ENCODE results near the gene WDR7.

The WDR7 gene

DNA sequence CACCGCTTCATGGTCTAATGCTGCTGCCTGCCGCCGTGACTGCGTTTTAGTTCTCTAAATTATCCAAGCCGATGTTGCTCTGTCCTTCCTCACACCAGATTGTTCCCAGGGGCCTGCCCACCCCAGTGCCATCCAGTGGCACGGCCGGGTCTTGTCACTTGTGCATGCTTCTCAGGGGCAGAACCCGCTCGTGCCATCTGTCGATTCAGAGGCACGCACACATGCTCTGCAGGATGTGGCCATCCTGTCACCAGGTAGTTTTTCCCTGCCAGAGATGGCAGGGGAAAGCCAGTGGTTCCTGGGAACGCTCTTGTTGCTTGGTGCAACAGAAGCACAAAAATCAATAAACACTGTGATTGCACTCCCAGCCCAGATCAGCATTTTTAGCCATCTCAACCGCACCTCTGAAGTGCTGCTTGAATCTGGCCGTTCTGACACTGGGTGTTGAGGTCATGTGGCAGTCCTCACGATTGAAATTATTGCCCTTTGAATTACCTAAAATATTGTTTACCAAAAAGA lies 376.1 kb downstream of the WDR7 start:
- peaks cover 6 to 12% of the 10 kb centered on the region in 2 donors for H3K36me3 ChIP-seq (ENCODE audit: control insufficient read depth in 2 of 2, insufficient read depth in 2 of 2, low read length in 2 of 2)

DNA sequence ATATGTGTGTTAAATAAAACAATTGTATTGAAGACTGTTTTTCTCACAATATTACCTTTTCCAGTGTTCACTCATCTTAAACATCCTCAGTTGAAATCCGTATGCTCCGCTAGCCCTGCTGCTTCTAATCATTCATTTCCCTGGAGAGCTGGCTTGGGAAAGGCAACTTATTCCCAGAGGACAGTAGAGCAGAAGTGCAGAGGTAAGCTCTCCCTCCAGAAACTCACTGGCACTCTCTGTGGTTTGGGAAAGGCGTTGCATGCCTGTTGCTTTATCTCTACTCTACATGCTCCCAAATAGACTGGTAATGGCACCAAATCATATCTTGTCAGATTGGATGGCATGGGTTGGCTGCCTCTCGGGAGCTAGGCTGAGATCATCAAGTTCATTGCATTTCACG lies 378.6 kb downstream of the WDR7 start:
- H3K4me1 ChIP-seq (ENCODE audit: control insufficient read depth in 2 of 2, insufficient read depth in 2 of 2, low read length in 2 of 2) = no peaks in the 10 kb centered on the region
- no peaks in the 10 kb centered on the region for H3K27me3 ChIP-seq (ENCODE audit: control insufficient read depth in 2 of 2, insufficient read depth in 2 of 2, low read length in 2 of 2)
- H3K9ac ChIP-seq (ENCODE audit: low read depth in 1 of 2, low read length in 2 of 2) = no peak overlapping the region
- H3K27ac ChIP-seq (ENCODE audit: low read depth in 2 of 2, low read length in 2 of 2) = no peak overlapping the region
- H3K4me3 ChIP-seq (ENCODE audit: low read length in 2 of 2) = no peak overlapping the region
- peaks cover 8 to 12% of the 10 kb centered on the region in 2 donors for H3K36me3 ChIP-seq (ENCODE audit: control insufficient read depth in 2 of 2, insufficient read depth in 2 of 2, low read length in 2 of 2)
- no peaks in the 10 kb centered on the region for H3K9me3 ChIP-seq (ENCODE audit: control insufficient read depth in 2 of 2, low read length in 2 of 2)

More for the DNA sequence above, 376.1 kb downstream of the WDR7 start:
- Histone ChIP-seq H3K4me1 (ENCODE audit: control insufficient read depth in 2 of 2, insufficient read depth in 2 of 2, low read length in 2 of 2) (no peaks in the 10 kb centered on the region), H3K4me3 (ENCODE audit: low read length in 2 of 2) (no peak overlapping the region), H3K27ac (ENCODE audit: low read depth in 2 of 2, low read length in 2 of 2) (no peak overlapping the region), H3K9ac (ENCODE audit: low read depth in 1 of 2, low read length in 2 of 2) (no peak overlapping the region), H3K27me3 (ENCODE audit: control insufficient read depth in 2 of 2, insufficient read depth in 2 of 2, low read length in 2 of 2) (no peaks in the 10 kb centered on the region), H3K9me3 (ENCODE audit: control insufficient read depth in 2 of 2, low read length in 2 of 2) (no peaks in the 10 kb centered on the region)

GRCh38 chr18:57030417-57030816 lies 379.3 kb downstream of the WDR7 start:
- Histone ChIP-seq H3K9me3 (ENCODE audit: control insufficient read depth in 2 of 2, low read length in 2 of 2) (no peaks in the 10 kb centered on the region), H3K27ac (ENCODE audit: low read depth in 2 of 2, low read length in 2 of 2) (no peak overlapping the region), H3K4me3 (ENCODE audit: low read length in 2 of 2) (no peak overlapping the region), H3K36me3 (ENCODE audit: control insufficient read depth in 2 of 2, insufficient read depth in 2 of 2, low read length in 2 of 2) (peaks cover 8 to 12% of the 10 kb centered on the region in 2 donors), H3K27me3 (ENCODE audit: control insufficient read depth in 2 of 2, insufficient read depth in 2 of 2, low read length in 2 of 2) (no peaks in the 10 kb centered on the region), H3K9ac (ENCODE audit: low read depth in 1 of 2, low read length in 2 of 2) (no peak overlapping the region), H3K4me1 (ENCODE audit: control insufficient read depth in 2 of 2, insufficient read depth in 2 of 2, low read length in 2 of 2) (no peaks in the 10 kb centered on the region)

- H3K4me1 ChIP-seq (ENCODE audit: control insufficient read depth in 2 of 2, insufficient read depth in 2 of 2, low read length in 2 of 2) = no peaks in the 10 kb centered on the region
- H3K4me3 ChIP-seq (ENCODE audit: low read length in 2 of 2) = no peak overlapping the region
- H3K9me3 ChIP-seq (ENCODE audit: control insufficient read depth in 2 of 2, low read length in 2 of 2) = no peaks in the 10 kb centered on the region
- no peak overlapping the region for H3K9ac ChIP-seq (ENCODE audit: low read depth in 1 of 2, low read length in 2 of 2)
- H3K27ac ChIP-seq (ENCODE audit: low read depth in 2 of 2, low read length in 2 of 2) = no peak overlapping the region
- H3K27me3 ChIP-seq (ENCODE audit: control insufficient read depth in 2 of 2, insufficient read depth in 2 of 2, low read length in 2 of 2) = no peaks in the 10 kb centered on the region
- H3K36me3 ChIP-seq (ENCODE audit: control insufficient read depth in 2 of 2, insufficient read depth in 2 of 2, low read length in 2 of 2) = peaks cover under 1 to 3% of the 10 kb centered on the region in 2 donors
These were observed 384.4 kb downstream of the WDR7 start for GRCh38 chr18:57035590-57035989.

- no peaks in the 10 kb centered on the region for H3K9me3 ChIP-seq (ENCODE audit: control insufficient read depth in 2 of 2, low read length in 2 of 2)
- no peak overlapping the region for H3K27ac ChIP-seq (ENCODE audit: low read depth in 2 of 2, low read length in 2 of 2)
- no peaks in the 10 kb centered on the region for H3K27me3 ChIP-seq (ENCODE audit: control insufficient read depth in 2 of 2, insufficient read depth in 2 of 2, low read length in 2 of 2)
- H3K4me3 ChIP-seq (ENCODE audit: low read length in 2 of 2) = no peak overlapping the region
- no peaks in the 10 kb centered on the region for H3K4me1 ChIP-seq (ENCODE audit: control insufficient read depth in 2 of 2, insufficient read depth in 2 of 2, low read length in 2 of 2)
- H3K9ac ChIP-seq (ENCODE audit: low read depth in 1 of 2, low read length in 2 of 2) = no peak overlapping the region
- no peaks in the 10 kb centered on the region for H3K36me3 ChIP-seq (ENCODE audit: control insufficient read depth in 2 of 2, insufficient read depth in 2 of 2, low read length in 2 of 2)
These were observed 387.2 kb downstream of the WDR7 start for GRCh38 chr18:57038395-57038794.

DNA sequence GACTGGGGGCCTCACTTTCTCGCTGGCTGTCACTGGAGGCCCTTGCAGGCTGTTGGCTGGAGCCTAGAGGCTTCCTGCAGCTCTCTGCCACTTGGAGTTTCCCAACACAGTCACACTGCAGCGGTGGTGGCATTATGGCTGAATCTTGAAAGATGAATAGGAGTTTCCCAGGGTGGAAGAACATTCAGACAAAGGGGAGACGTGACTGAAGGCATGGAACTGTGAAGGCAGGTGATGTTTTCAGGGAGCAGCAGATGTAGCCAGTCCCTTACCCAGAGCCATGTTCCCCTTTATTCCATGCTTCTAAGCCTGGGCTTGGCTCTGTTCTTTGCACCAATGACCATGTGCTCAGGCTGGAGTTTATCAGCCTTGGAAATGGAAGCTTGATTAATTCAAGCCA lies 389.0 kb downstream of the WDR7 start:
- Histone ChIP-seq H3K4me1 (ENCODE audit: control insufficient read depth in 2 of 2, insufficient read depth in 2 of 2, low read length in 2 of 2) (no peaks in the 10 kb centered on the region), H3K9ac (ENCODE audit: low read depth in 1 of 2, low read length in 2 of 2) (no peak overlapping the region), H3K4me3 (ENCODE audit: low read length in 2 of 2) (no peak overlapping the region), H3K27ac (ENCODE audit: low read depth in 2 of 2, low read length in 2 of 2) (no peak overlapping the region), H3K36me3 (ENCODE audit: control insufficient read depth in 2 of 2, insufficient read depth in 2 of 2, low read length in 2 of 2) (no peaks in the 10 kb centered on the region), H3K27me3 (ENCODE audit: control insufficient read depth in 2 of 2, insufficient read depth in 2 of 2, low read length in 2 of 2) (no peaks in the 10 kb centered on the region), H3K9me3 (ENCODE audit: control insufficient read depth in 2 of 2, low read length in 2 of 2) (no peaks in the 10 kb centered on the region)

- no peaks in the 10 kb centered on the region for H3K9me3 ChIP-seq (ENCODE audit: control insufficient read depth in 2 of 2, low read length in 2 of 2)
- H3K4me3 ChIP-seq (ENCODE audit: low read length in 2 of 2) = no peak overlapping the region
- H3K36me3 ChIP-seq (ENCODE audit: control insufficient read depth in 2 of 2, insufficient read depth in 2 of 2, low read length in 2 of 2) = no peaks in the 10 kb centered on the region
- H3K27ac ChIP-seq (ENCODE audit: low read depth in 2 of 2, low read length in 2 of 2) = no peak overlapping the region
- no peaks in the 10 kb centered on the region for H3K4me1 ChIP-seq (ENCODE audit: control insufficient read depth in 2 of 2, insufficient read depth in 2 of 2, low read length in 2 of 2)
- no peaks in the 10 kb centered on the region for H3K27me3 ChIP-seq (ENCODE audit: control insufficient read depth in 2 of 2, insufficient read depth in 2 of 2, low read length in 2 of 2)
- no peak overlapping the region for H3K9ac ChIP-seq (ENCODE audit: low read depth in 1 of 2, low read length in 2 of 2)
These were observed 392.1 kb downstream of the WDR7 start for GRCh38 chr18:57043241-57043640.

DNA sequence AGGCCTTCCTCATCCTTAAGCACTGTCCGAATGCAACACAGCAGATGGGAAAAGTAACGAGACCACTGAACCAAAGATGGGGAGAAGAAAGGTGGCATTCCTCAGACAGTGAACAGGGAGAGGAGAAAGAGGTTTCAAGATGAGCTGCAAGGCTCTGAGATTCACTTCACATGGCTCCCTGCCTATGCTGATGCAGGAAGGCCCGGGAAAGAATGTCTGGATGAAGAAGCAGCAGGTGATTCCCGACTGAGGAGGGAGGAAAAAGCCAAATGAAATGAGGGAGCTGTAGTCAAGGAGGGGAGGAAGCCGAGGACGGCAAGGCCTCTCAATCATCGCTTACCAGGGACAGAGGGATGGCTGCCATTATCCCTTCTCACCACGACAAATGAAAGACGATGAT lies 397.2 kb downstream of the WDR7 start:
- Histone ChIP-seq H3K9ac (ENCODE audit: low read depth in 1 of 2, low read length in 2 of 2) (no peak overlapping the region), H3K27ac (ENCODE audit: low read depth in 2 of 2, low read length in 2 of 2) (no peak overlapping the region), H3K4me3 (ENCODE audit: low read length in 2 of 2) (no peak overlapping the region), H3K27me3 (ENCODE audit: control insufficient read depth in 2 of 2, insufficient read depth in 2 of 2, low read length in 2 of 2) (no peaks in the 10 kb centered on the region), H3K9me3 (ENCODE audit: control insufficient read depth in 2 of 2, low read length in 2 of 2) (no peaks in the 10 kb centered on the region), H3K36me3 (ENCODE audit: control insufficient read depth in 2 of 2, insufficient read depth in 2 of 2, low read length in 2 of 2) (no peaks in the 10 kb centered on the region), H3K4me1 (ENCODE audit: control insufficient read depth in 2 of 2, insufficient read depth in 2 of 2, low read length in 2 of 2) (peaks cover 16 to 29% of the 10 kb centered on the region in 2 donors)

DNA sequence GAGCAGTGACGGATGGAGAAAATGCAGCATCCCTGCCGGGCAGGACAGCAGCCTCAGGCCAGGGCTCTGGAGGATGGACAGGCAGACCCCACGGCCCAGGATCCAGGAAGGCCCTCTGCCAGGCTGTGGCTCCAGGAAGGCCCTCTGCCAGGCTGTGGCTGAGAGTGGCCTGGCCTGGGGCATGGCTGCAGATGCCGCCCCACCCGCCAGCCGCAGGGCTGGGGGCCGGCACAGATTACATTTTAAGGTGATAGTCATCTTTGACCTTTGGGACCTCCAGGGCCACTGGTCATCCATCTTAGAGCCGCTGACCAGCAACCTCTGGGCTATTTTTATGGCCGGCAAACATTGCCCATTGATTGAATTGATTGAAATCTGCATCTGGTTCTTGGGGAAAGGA lies 397.7 kb downstream of the WDR7 start:
- Histone ChIP-seq H3K27me3 (ENCODE audit: control insufficient read depth in 2 of 2, insufficient read depth in 2 of 2, low read length in 2 of 2) (no peaks in the 10 kb centered on the region), H3K9me3 (ENCODE audit: control insufficient read depth in 2 of 2, low read length in 2 of 2) (no peaks in the 10 kb centered on the region), H3K9ac (ENCODE audit: low read depth in 1 of 2, low read length in 2 of 2) (no peak overlapping the region), H3K27ac (ENCODE audit: low read depth in 2 of 2, low read length in 2 of 2) (no peak overlapping the region), H3K4me1 (ENCODE audit: control insufficient read depth in 2 of 2, insufficient read depth in 2 of 2, low read length in 2 of 2) (peaks cover 16 to 29% of the 10 kb centered on the region in 2 donors), H3K4me3 (ENCODE audit: low read length in 2 of 2) (no peak overlapping the region), H3K36me3 (ENCODE audit: control insufficient read depth in 2 of 2, insufficient read depth in 2 of 2, low read length in 2 of 2) (no peaks in the 10 kb centered on the region)

DNA sequence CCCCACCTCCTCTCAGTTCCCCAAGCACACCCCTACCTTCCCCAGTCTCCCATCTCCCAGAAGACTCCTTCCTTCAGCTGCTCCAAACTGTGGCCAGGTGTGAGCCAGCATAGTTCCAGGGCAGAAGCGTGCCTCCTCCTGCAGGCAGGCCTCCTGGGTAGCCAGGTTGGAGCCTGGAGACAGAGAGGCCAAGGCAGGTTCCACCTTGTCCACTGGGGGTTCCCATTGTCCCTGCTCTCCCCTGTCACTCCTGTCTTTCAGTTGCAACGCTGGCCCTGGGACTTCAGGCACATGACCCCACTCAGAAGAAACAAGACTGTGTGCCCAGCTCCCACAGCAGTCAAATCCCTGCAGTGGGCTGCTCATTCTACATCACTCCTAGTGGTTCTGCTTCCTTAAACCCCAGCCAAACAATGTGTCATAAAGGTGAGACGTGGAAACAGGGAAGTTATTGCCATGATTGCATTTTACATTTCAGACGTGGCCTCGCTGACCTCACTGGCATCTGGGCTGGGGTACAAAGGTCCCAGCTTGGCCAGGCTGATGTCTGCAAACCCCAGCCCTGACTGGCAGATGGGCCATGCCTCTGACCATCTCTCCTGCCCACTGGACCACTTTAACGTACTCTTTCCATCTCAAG lies 399.3 kb downstream of the WDR7 start:
- H3K27me3 ChIP-seq (ENCODE audit: control insufficient read depth in 2 of 2, insufficient read depth in 2 of 2, low read length in 2 of 2) = no peaks in the 10 kb centered on the region
- H3K36me3 ChIP-seq (ENCODE audit: control insufficient read depth in 2 of 2, insufficient read depth in 2 of 2, low read length in 2 of 2) = no peaks in the 10 kb centered on the region
- no peak overlapping the region for H3K9ac ChIP-seq (ENCODE audit: low read depth in 1 of 2, low read length in 2 of 2)
- H3K27ac ChIP-seq (ENCODE audit: low read depth in 2 of 2, low read length in 2 of 2) = peak overlapping the region; percentile 91
- H3K4me1 ChIP-seq (ENCODE audit: control insufficient read depth in 2 of 2, insufficient read depth in 2 of 2, low read length in 2 of 2) = peaks cover 16 to 29% of the 10 kb centered on the region in 2 donors
- no peaks in the 10 kb centered on the region for H3K9me3 ChIP-seq (ENCODE audit: control insufficient read depth in 2 of 2, low read length in 2 of 2)
- peak overlapping the region; percentile 36 to 56 for H3K4me3 ChIP-seq (ENCODE audit: low read length in 2 of 2)
